Eye (tissue), 1 donor: ENCODE data around the gene SRBD1.
A peak's percentile ranks its signal among the peaks of the same experiment; 100 is the strongest.

ENCODE experiments used
- DNase-seq: peaks from one replicate; pipeline ENCODE4 v3.0.0-alpha.2; 2015

SRBD1 gene

DNA sequence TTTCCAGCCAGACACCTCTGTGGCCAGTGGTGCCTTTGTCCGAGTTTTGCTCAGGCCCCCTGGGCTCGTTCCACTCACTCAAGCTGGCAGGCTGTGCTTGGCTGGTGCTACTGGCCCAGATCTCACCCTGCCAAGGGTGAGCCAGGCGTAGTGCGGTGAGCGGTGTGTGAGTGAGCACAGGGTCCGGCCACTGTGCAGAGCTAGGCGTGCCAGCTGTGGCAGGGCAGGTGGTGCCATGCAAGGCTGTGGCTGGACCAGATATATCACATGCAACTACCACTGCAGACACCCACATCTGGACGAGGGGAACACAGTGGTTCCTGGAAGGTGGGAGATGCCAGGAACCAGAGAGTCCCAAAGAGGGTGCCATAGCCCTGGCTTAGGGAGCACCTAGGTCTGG, 70.1 kb downstream of the SRBD1 start:
- DNase-seq, result no peak

DNA sequence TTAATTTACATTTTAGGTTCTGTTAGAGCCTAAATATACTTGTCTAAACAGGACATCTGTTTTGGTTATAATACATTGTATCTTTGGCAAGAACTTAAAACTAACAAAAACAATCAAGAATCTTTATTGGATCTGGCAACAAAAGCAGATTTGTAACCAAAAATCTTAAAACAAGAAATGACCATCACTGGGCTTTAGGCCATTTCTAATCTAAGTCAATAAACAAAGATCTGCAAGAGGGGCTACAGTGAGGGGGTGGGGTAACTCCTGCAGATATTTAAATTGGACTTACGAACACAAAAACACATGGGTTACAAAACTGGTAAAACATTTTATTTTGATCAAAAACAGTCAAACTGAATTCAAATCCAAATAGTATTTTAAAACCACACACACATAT, 77.3 kb downstream of the SRBD1 start:
- peak; percentile 72 for DNase-seq

- DNase-seq, result no peak
These were observed 78.9 kb downstream of the SRBD1 start for GRCh38 chr2:45532181-45532580.

DNA sequence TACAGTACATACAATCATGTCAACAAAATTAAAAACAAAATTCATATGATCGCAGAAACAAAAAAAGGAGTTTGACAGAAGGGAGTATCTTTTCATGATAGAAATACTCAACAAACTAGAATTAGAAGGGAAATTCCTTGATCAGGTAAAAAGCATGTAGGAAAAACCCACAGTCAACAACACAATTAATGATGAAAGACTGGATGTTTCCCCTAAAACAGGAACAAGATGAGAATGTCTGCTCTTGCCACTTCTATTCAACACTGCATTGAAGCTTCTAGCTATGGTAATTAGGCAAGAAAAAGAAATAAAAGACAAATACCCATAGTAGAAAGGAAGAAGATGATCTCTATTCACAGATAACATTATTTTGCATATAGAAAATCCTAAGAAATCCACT, 87.1 kb downstream of the SRBD1 start:
- DNase-seq, result no peak

GRCh38 chr2:45518546-45518945, 92.5 kb downstream of the SRBD1 start:
- no peak for DNase-seq

GRCh38 chr2:45510701-45511420, 100.2 kb downstream of the SRBD1 start:
- DNase-seq, result no peak

DNA sequence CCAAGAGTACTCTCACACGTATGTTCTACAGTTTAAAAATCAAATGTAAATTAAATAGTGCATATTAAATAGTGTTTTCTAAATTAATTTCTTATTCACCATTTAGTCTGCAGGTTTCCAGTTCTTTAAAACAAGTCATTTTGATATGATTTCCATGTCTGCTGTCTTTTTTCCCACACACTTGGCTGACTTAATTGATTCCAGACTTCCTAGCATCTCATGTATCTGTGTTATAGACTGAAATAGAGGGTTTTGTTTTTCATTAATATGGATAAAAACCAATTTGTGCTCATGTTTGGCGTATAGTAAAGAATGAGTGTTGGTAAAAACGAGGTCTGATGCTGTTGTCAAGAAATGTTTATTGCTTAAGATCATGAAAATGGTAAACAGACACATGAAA, 104.3 kb downstream of the SRBD1 start:
- DNase-seq, result no peak

GRCh38 chr2:45505138-45505537, 105.9 kb downstream of the SRBD1 start:
- peak; percentile 79 for DNase-seq

DNA sequence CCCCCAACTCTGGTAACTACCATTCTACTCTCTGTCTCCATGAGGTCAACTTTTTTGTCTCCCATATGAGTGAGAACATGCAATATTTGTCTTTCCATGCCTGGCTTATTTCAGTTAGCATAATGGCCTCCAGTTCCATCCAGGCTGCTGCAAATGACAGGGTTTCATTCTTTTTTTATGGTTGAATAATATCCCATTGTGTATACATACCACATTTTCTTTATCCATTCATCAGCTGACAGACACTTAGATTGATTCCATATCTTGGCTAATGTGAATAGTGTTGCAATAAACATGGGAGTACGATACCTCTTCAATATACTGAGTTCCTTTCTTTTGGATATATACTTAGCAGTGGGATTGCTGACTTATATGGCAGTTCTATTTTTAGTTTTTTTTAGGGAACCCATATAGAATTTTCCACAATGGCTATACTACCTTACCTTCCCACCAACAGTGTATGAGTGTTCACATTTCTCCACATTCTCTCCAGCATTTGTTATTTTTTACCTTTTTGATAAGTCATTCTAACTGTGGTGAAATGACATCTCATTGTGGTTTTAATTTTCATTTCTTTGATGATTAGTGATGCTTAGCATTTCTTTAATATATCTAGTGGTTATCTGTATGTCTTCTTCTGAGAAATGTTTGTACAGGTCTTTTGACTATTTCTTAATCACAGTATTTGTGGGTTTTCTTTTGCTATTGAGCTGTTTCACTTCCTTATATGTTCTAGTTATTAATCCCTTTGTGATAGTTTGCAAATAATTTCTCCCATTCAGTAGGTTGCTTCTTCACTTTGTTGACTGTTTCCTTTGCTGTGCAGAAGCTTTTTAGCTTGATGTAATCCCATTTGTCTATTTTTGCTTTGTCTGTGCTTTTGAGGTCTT, 112.2 kb downstream of the SRBD1 start:
- DNase-seq, result no peak

GRCh38 chr2:45497355-45497754, 113.7 kb downstream of the SRBD1 start:
- no peak for DNase-seq

GRCh38 chr2:45496869-45497268, 114.2 kb downstream of the SRBD1 start:
- no peak for DNase-seq

GRCh38 chr2:45494978-45495293, 116.1 kb downstream of the SRBD1 start:
- DNase-seq, result no peak

GRCh38 chr2:45494275-45494977, 116.6 kb downstream of the SRBD1 start:
- peak; percentile 89 for DNase-seq

GRCh38 chr2:45484965-45485364, 126.1 kb downstream of the SRBD1 start:
- DNase-seq, result no peak

- no peak for DNase-seq
These were observed 127.1 kb downstream of the SRBD1 start for GRCh38 chr2:45483997-45484396.

DNA sequence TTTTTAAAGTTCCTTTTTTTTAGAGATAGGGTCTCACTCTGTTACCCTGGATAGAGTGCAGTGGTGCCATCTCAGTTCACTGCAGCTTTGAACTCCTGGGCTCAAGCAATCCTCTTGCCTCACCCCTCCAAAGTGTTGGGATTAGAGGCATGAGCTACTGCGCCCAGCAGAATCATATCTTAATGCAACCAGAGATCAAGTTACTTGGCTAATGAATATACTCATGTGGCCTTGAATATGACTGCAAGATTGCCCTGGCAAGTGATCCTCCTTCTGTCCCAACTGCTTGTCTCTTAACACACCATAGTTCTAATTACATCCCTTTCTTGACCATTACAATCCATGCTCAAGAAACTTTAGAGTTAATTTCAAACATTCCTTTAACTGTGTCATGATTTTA, 133.5 kb downstream of the SRBD1 start:
- no peak for DNase-seq

DNA sequence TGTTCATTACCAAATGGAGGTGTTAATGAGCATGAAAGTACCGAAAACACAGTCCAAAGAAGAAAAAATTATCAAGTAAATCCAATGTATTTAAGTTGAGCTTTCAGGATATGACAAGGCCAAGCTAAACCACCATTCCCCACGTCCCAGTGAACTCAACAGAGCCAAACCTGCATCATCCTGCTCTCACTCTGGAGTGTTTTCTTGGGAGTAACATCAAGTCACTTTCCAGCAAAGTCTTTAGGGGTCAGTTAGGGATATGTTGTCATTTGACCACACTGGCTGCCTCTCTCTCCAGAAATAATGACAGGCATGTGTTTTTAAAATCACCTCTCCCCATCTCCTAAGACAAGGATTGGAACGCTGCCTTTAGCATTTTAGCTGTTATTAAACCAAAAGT, 140.5 kb downstream of the SRBD1 start:
- DNase-seq, result peak; percentile 14

DNA sequence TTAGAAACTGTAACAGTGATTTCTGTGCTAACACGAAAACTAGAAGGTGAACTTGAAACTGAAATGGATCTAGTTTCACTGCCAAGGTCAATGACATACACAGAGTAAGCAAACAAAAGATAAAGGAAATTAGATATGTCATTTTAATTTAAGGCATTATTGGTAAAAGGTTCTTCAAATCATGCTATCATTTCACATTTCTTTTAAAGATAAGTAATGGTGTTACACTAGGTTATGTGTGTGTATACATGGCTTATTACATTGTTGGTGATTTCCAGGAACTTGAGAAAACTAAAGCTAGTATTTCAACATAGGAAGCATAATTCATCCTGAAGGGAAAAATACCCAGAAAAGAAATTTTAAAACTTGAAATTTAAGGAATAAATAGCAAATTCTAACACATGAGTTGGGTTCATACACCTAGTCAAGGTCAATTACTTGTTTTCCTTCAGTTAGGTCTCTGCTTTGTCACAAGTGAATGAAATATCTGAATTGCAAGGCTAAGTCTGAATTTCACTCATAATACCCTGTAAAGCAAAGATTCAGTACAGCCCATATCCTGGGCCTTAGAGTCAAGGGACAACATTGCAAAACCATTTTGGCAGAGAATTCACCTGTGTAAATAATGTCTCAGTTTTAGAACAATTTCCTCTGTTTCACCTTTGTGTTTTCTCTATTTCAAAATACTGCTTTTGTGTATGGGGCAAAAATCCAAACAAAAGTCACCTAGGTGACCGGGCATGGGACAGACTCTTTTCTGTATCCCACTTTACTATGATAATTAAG, 141.6 kb downstream of the SRBD1 start:
- DNase-seq, result no peak

- DNase-seq, result no peak
These were observed 142.8 kb downstream of the SRBD1 start for GRCh38 chr2:45468279-45468678.

DNA sequence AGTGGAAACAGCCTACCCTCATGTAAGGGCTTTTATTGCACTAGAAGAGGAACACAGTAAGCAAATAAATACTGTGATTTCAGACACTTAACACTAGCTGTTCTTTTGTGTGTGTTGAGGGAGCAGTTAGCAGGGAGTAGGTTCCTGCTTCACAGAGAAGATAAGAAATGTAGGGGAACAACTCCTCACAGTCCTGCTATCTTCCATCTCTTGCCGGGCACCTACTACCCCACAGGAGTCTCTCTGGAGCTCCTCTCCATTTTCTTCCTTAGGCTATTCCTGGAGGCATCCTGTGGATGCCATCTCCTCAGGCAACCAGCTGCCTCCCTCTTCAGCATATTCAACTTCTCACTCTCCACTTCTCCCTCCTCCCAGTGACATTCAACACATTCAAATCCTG, 145.0 kb downstream of the SRBD1 start:
- no peak for DNase-seq

DNA sequence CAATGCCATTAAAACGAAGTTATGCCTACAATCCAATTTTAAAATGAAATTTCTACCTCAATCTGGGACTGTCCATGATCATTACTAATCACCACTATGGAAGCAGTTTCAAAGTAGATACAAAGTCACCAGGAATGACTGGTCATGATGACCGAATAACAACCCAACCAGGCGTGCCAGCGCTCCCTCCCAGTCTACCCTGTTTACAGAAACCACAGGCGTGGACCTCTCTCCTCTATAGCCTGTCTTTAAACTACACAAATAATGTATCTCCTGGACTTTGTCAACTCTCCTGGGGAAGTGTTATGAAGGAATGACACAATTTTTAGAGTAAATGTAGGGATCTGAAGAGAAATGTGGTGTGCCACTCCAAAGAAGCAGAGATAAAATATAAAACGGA, 150.2 kb downstream of the SRBD1 start:
- no peak for DNase-seq

DNA sequence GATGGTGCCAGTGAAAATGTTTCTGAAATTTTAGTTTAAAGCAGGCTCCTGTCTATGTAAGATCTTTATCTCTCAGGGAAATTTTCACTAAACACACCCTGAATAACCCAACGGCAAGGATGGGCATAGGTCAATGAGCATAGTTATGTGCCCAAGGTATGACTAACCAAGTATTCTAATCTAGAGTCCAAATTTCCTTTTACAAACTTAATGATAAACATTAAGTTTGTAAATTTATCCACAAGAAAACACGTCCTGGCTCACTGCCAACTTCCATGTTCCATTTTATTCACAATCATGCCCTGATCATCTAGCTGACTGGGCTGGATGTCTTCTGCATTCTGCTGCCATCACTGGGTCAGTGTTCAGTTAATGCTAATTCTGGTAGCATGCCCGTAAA, 151.2 kb downstream of the SRBD1 start:
- DNase-seq, result no peak
